HepG2 (cell line): ENCODE measurements around the gene WDR87. TPM values are rescaled to one million over a fixed set of nuclear protein-coding genes. Genes with fewer than 3 reads are reported as not detected.

Source experiments
- CREM ChIP-seq, 2 experiments: sonication (generic) in 1 of 2; formaldehyde crosslinking in 1 of 2; IDR thresholded peaks; 2 replicates each; pipeline versions ENCODE4 v1.4.0 to v1.6.1; 2016 to 2020; ENCODE audit warnings: antibody characterized with exemption in 1 of 2, mild to moderate bottlenecking in 1 of 2, missing genetic modification reagents in 1 of 2
- IRF2 ChIP-seq: IDR thresholded peaks from 2 replicates; pipeline ENCODE4 v1.6.1; 2018; ENCODE audit warnings: missing genetic modification reagents, missing compliant biosample characterization
- NAIF1 ChIP-seq: sonication (generic); formaldehyde crosslinking; IDR thresholded peaks from 2 replicates; pipeline ENCODE4 v1.5.0; 2020; ENCODE audit warnings: mild to moderate bottlenecking, missing genetic modification reagents, borderline replicate concordance
- PHF20 ChIP-seq: sonication (generic); formaldehyde crosslinking; IDR thresholded peaks from 2 replicates; pipeline ENCODE4 v1.5.0; 2020; ENCODE audit warnings: mild to moderate bottlenecking, missing genetic modification reagents
- RCOR2 ChIP-seq: IDR thresholded peaks from 2 replicates; pipeline ENCODE4 v1.6.1; 2016; ENCODE audit warnings: missing biosample characterization, missing genetic modification reagents
- RFXANK ChIP-seq: IDR thresholded peaks from 2 replicates; pipeline ENCODE4 v1.6.1; 2016
- STAT5B ChIP-seq: sonication (generic); formaldehyde crosslinking; IDR thresholded peaks from 2 replicates; pipeline ENCODE4 v1.4.0; 2020; ENCODE audit warnings: missing genetic modification reagents
- TMF1 ChIP-seq: sonication (generic); formaldehyde crosslinking; IDR thresholded peaks from 2 replicates; pipeline ENCODE4 v1.8.1; 2022; ENCODE audit warnings: low read depth, missing genetic modification reagents
- ZBTB38 ChIP-seq: sonication (generic); formaldehyde crosslinking; IDR thresholded peaks from 2 replicates; pipeline ENCODE4 v1.5.1; 2020; ENCODE audit warnings: mild to moderate bottlenecking, missing genetic modification reagents
- ZKSCAN5 ChIP-seq: sonication (generic); formaldehyde crosslinking; IDR thresholded peaks from 2 replicates; pipeline ENCODE4 v1.5.1; 2020; ENCODE audit warnings: mild to moderate bottlenecking, missing genetic modification reagents
- ZNF292 ChIP-seq: sonication (generic); formaldehyde crosslinking; IDR thresholded peaks from 2 replicates; pipeline ENCODE4 v1.8.1; 2022; ENCODE audit warnings: mild to moderate bottlenecking, low read depth, missing genetic modification reagents, borderline replicate concordance
- ZNF780A ChIP-seq: sonication (generic); formaldehyde crosslinking; IDR thresholded peaks from 2 replicates; pipeline ENCODE4 v1.8.0; 2022; ENCODE audit warnings: mild to moderate bottlenecking, missing genetic modification reagents, moderate library complexity
- ZSCAN9 ChIP-seq: IDR thresholded peaks from 2 replicates; pipeline ENCODE4 v1.6.1; 2016; ENCODE audit warnings: borderline replicate concordance
- polyA plus RNA-seq, 8 experiments: library from polyadenylated mRNA; depleted of rRNA in 3 of 8; stranded (reverse) in 7 of 8; unstranded in 1 of 8; fragments of >200 nt; fragmentation: Illumina TruSeq in 4 of 8; extraction: Trizol in 4 of 8; gene quantifications; 2 replicates each; pipeline versions ENCODE4 v1.2.1 to v1.2.3, GENCODE V29; 2011 to 2016; ENCODE audit warnings: low read depth in 4 of 8, missing spikeins in 1 of 8, mixed read lengths in 1 of 8; ENCODE audit not compliant: insufficient read depth in 1 of 8
- total RNA-seq, 5 experiments: library from RNA; depleted of rRNA; stranded (reverse); fragments of >200 nt; fragmentation: Illumina TruSeq; extraction: Trizol; gene quantifications; 2 replicates each; pipeline ENCODE4 v1.2.3, GENCODE V29; 2016; ENCODE audit warnings: low read depth in 1 of 5
- TF ChIP-seq, protein P1 (sequence below): IDR thresholded peaks from 2 replicates; pipeline ENCODE4 v1.6.1; 2016; ENCODE audit warnings: low read depth, missing genetic modification reagents, missing compliant biosample characterization
- TF ChIP-seq, protein P2 (sequence below): sonication (generic); formaldehyde crosslinking; IDR thresholded peaks from 2 replicates; pipeline ENCODE4 v1.9.0; 2022; ENCODE audit warnings: low read depth, missing genetic modification reagents
- TF ChIP-seq, protein P3 (sequence below): sonication (generic); formaldehyde crosslinking; IDR thresholded peaks from 2 replicates; pipeline ENCODE4 v1.5.0; 2020; ENCODE audit warnings: missing genetic modification reagents, mild to moderate bottlenecking, borderline replicate concordance
- TF ChIP-seq, protein P4 (sequence below): IDR thresholded peaks from 2 replicates; pipeline ENCODE4 v1.6.1; 2018; ENCODE audit warnings: missing genetic modification reagents, mild to moderate bottlenecking, missing compliant biosample characterization
- TF ChIP-seq, protein P5 (sequence below): sonication (generic); formaldehyde crosslinking; IDR thresholded peaks from 2 replicates; pipeline ENCODE4 v1.4.0; 2020; ENCODE audit warnings: missing genetic modification reagents, borderline replicate concordance

The WDR87 gene
- total and polyA plus RNA-seq, 2 of the 13 experiments (the other 11 are each of a cell fraction or from before 2014, with no cell fraction given): not detected

DNA sequence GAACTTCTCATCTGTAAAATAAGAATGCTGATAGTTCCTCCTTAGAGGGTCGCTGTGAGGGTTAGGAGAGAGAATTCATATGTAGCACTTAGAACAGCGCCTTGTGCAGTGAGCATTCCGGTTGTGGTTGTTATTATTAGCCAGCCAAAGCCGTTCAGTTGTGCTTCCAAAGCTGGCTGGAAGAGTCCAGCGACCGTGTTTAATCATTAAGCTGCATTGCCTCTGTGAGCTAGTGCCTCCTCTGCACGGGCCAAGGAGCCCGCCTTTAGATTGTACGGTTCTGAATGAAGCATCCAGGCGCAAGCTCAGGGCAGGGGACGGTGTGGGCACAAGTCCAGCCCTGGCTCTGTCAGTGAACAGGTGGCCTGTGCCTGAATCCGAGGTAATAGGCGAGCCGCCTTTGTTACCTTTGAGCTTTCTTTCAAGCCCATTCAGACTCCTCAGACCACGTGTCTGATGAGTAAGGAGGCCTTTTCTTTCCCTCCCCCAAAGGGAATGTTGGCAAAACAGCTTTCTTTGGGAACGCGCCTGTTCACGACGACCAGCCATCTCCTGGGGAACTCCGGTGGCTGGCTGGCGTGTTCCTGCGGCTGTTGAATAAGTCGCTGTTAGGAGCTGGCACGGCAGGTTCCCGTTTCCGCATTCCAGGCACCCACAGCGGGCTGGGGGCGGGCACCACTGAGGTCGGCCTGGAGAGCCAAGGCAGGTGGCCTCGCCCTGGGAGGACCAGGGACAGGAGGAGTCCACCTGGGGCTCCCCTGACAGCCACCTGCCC is 25.7 kb upstream of the WDR87 start (continued):
- TF ChIP-seq, protein P1, sequence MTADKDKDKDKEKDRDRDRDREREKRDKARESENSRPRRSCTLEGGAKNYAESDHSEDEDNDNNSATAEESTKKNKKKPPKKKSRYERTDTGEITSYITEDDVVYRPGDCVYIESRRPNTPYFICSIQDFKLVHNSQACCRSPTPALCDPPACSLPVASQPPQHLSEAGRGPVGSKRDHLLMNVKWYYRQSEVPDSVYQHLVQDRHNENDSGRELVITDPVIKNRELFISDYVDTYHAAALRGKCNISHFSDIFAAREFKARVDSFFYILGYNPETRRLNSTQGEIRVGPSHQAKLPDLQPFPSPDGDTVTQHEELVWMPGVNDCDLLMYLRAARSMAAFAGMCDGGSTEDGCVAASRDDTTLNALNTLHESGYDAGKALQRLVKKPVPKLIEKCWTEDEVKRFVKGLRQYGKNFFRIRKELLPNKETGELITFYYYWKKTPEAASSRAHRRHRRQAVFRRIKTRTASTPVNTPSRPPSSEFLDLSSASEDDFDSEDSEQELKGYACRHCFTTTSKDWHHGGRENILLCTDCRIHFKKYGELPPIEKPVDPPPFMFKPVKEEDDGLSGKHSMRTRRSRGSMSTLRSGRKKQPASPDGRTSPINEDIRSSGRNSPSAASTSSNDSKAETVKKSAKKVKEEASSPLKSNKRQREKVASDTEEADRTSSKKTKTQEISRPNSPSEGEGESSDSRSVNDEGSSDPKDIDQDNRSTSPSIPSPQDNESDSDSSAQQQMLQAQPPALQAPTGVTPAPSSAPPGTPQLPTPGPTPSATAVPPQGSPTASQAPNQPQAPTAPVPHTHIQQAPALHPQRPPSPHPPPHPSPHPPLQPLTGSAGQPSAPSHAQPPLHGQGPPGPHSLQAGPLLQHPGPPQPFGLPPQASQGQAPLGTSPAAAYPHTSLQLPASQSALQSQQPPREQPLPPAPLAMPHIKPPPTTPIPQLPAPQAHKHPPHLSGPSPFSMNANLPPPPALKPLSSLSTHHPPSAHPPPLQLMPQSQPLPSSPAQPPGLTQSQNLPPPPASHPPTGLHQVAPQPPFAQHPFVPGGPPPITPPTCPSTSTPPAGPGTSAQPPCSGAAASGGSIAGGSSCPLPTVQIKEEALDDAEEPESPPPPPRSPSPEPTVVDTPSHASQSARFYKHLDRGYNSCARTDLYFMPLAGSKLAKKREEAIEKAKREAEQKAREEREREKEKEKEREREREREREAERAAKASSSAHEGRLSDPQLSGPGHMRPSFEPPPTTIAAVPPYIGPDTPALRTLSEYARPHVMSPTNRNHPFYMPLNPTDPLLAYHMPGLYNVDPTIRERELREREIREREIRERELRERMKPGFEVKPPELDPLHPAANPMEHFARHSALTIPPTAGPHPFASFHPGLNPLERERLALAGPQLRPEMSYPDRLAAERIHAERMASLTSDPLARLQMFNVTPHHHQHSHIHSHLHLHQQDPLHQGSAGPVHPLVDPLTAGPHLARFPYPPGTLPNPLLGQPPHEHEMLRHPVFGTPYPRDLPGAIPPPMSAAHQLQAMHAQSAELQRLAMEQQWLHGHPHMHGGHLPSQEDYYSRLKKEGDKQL (CRISPR knock-in tag): 0 out of 2 replicates have a peak, but pooled peaks have one; percentile 21
- TF ChIP-seq ZSCAN9 (CRISPR knock-in tag) (0 out of 2 replicates have a peak, but pooled peaks have one; percentile 57), PHF20 (CRISPR knock-in tag) (peak; percentile 59; the same call in 1 of the 2 replicates), NAIF1 (CRISPR knock-in tag) (no peak), ZKSCAN5 (CRISPR knock-in tag) (no peak), CREM (IDR thresholded peaks at IDR 0.05) (peak; percentile 26; the same call in 1 of the 2 replicates), CREM (CRISPR knock-in tag; IDR thresholded peaks at IDR 0.05) (no peak), STAT5B (CRISPR knock-in tag) (no peak), IRF2 (CRISPR knock-in tag) (no peak), RFXANK (0 out of 2 replicates have a peak, but pooled peaks have one; percentile 21), ZNF780A (CRISPR knock-in tag) (no peak), RCOR2 (CRISPR knock-in tag) (no peak), ZBTB38 (CRISPR knock-in tag) (0 out of 2 replicates have a peak, but pooled peaks have one; percentile 22), TMF1 (CRISPR knock-in tag) (no peak), ZNF292 (peak; percentile 48; the same call in 1 of the 2 replicates)
- TF ChIP-seq, protein P2, sequence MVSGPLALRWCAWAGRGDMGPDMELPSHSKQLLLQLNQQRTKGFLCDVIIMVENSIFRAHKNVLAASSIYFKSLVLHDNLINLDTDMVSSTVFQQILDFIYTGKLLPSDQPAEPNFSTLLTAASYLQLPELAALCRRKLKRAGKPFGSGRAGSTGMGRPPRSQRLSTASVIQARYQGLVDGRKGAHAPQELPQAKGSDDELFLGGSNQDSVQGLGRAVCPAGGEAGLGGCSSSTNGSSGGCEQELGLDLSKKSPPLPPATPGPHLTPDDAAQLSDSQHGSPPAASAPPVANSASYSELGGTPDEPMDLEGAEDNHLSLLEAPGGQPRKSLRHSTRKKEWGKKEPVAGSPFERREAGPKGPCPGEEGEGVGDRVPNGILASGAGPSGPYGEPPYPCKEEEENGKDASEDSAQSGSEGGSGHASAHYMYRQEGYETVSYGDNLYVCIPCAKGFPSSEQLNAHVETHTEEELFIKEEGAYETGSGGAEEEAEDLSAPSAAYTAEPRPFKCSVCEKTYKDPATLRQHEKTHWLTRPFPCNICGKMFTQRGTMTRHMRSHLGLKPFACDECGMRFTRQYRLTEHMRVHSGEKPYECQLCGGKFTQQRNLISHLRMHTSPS (CRISPR knock-in tag): peak; percentile 92
- TF ChIP-seq, protein P3, sequence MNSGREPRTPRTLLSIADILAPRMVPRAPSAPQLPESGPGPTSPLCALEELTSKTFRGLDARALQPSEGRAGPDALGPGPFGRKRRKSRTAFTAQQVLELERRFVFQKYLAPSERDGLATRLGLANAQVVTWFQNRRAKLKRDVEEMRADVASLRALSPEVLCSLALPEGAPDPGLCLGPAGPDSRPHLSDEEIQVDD (CRISPR knock-in tag): no peak
- TF ChIP-seq, protein P4, sequence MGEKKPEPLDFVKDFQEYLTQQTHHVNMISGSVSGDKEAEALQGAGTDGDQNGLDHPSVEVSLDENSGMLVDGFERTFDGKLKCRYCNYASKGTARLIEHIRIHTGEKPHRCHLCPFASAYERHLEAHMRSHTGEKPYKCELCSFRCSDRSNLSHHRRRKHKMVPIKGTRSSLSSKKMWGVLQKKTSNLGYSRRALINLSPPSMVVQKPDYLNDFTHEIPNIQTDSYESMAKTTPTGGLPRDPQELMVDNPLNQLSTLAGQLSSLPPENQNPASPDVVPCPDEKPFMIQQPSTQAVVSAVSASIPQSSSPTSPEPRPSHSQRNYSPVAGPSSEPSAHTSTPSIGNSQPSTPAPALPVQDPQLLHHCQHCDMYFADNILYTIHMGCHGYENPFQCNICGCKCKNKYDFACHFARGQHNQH (CRISPR knock-in tag): no peak; the same call in 1 of the 2 replicates
- TF ChIP-seq, protein P5, sequence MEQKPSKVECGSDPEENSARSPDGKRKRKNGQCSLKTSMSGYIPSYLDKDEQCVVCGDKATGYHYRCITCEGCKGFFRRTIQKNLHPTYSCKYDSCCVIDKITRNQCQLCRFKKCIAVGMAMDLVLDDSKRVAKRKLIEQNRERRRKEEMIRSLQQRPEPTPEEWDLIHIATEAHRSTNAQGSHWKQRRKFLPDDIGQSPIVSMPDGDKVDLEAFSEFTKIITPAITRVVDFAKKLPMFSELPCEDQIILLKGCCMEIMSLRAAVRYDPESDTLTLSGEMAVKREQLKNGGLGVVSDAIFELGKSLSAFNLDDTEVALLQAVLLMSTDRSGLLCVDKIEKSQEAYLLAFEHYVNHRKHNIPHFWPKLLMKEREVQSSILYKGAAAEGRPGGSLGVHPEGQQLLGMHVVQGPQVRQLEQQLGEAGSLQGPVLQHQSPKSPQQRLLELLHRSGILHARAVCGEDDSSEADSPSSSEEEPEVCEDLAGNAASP (CRISPR knock-in tag): no peak
